ENCODE data around the gene DCAF15.

The DCAF15 gene

DNA sequence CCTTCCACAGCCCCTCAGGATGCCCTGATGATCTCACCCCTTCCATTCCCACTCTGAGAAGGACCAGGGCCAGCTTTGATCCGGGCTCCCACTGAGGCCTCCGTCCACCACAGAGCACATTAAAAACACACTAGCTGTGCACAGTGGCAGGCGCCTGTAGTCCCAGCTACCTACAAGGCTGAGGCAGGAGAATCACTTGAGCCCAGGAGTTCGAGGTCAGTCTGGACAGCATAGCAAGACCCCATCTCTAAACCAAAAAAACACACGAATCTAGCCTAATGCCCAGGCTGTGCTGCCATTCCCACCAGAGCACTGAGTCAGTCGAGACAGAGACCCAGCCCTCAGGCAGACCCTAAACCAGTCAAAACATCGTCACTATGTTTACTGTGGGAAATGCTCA, 39.7 kb downstream of the DCAF15 start:
- H3K4me3 ChIP-seq (ENCODE audit: low read depth in 1 of 2, low read length in 2 of 2) = no peak overlapping the region
- H3K27ac ChIP-seq (ENCODE audit: low read depth, low read length) = no peak overlapping the region
- H3K27me3 ChIP-seq (ENCODE audit: control insufficient read depth in 1 of 2, insufficient read depth in 2 of 2, low read length in 2 of 2) = no peaks in the 10 kb centered on the region
- H3K4me1 ChIP-seq (ENCODE audit: control insufficient read depth in 1 of 2, insufficient read depth in 2 of 2, low read length in 2 of 2) = peaks cover 7 to 13% of the 10 kb centered on the region in 2 donors
- peaks cover 0 to 27% of the 10 kb centered on the region in 2 donors for H3K36me3 ChIP-seq (ENCODE audit: control insufficient read depth in 1 of 2, insufficient read depth in 2 of 2, low read length in 2 of 2)
- no peak overlapping the region for H3K9ac ChIP-seq (ENCODE audit: low read depth in 1 of 2, low read length in 2 of 2)
- no peaks in the 10 kb centered on the region for H3K9me3 ChIP-seq (ENCODE audit: control insufficient read depth in 1 of 2, low read length in 2 of 2)

DNA sequence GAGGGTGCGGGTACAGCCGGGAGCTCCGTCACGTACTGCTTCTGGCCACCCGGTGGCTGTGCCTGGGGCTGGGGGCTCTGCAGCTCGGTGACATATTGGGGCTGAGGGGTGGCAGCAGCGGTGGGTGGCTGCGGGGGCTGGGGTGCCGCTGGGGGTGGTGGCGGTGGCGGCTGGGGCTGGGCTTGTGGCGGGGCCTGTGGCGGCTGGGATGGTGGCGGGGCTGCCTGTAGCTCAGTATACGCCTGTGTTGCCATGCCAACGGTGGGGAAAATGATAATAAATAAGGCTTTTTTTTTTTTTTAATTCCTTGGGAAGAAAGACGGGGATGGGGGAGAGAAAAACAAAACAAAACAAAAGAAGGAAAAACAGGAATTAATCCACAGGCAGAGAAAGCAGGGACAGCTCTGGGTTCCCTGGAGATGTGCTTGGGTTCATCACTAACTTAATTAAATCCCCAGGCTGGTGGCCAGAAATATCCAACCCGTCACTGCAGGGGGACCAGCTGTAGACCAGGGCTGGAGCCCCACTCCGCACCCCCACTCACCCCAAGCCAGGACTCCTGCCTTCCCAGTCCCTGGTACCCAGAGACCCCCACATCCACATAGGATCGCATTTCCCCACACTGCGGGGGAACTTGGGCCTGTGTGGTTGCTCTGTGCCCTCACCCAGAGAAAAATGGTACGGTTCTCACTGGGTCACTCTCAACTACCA, 41.4 kb downstream of the DCAF15 start:
- no peaks in the 10 kb centered on the region for H3K27me3 ChIP-seq (ENCODE audit: control insufficient read depth in 1 of 2, insufficient read depth in 2 of 2, low read length in 2 of 2)
- no peak overlapping the region for H3K4me3 ChIP-seq (ENCODE audit: low read depth in 1 of 2, low read length in 2 of 2)
- peaks cover 0 to 28% of the 10 kb centered on the region in 2 donors for H3K36me3 ChIP-seq (ENCODE audit: control insufficient read depth in 1 of 2, insufficient read depth in 2 of 2, low read length in 2 of 2)
- H3K4me1 ChIP-seq (ENCODE audit: control insufficient read depth in 1 of 2, insufficient read depth in 2 of 2, low read length in 2 of 2) = peaks cover 0 to 4% of the 10 kb centered on the region in 2 donors
- no peak overlapping the region for H3K27ac ChIP-seq (ENCODE audit: low read depth, low read length)
- no peaks in the 10 kb centered on the region for H3K9me3 ChIP-seq (ENCODE audit: control insufficient read depth in 1 of 2, low read length in 2 of 2)
- no peak overlapping the region for H3K9ac ChIP-seq (ENCODE audit: low read depth in 1 of 2, low read length in 2 of 2)

DNA sequence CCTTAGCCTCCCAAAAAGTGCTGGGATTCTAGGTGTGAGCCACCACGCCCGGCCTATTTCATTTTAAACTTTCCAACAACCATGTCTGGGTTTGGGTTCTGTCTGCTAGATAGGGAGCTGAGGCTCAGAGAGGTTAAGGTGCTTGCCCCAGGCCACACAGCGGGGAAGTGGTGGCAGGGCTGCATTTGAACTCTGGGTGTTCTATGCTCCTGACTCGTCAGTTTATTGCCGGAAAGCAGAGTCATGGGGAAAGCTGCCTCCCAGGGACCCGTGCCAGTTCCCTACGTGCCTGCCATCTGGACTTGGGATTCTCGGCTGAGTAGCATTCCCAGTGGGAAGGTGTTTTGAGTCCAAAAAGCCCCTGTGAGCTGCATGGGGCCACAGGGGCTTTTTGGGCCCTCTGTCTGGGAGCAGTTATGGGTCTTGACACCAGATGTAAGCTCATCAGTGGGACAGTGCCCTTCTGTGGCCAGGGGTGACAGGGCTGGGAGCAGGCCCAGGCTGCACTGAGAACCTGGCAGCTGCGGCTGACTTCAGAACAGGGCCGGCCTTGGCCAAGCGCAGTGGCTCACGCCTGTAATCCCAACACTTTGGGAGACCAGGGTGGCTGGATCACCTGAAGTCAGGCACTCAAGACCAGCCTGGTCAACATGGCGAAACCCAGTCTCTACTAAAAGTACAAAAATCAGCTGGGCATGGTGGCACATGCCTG, 42.9 kb downstream of the DCAF15 start:
- Histone ChIP-seq H3K27me3 (ENCODE audit: control insufficient read depth in 1 of 2, insufficient read depth in 2 of 2, low read length in 2 of 2) (no peaks in the 10 kb centered on the region), H3K4me1 (ENCODE audit: control insufficient read depth in 1 of 2, insufficient read depth in 2 of 2, low read length in 2 of 2) (peaks cover 0 to 4% of the 10 kb centered on the region in 2 donors), H3K36me3 (ENCODE audit: control insufficient read depth in 1 of 2, insufficient read depth in 2 of 2, low read length in 2 of 2) (peaks cover 4 to 33% of the 10 kb centered on the region in 2 donors), H3K4me3 (ENCODE audit: low read depth in 1 of 2, low read length in 2 of 2) (no peak overlapping the region), H3K9me3 (ENCODE audit: control insufficient read depth in 1 of 2, low read length in 2 of 2) (peaks cover 0 to 5% of the 10 kb centered on the region in 2 donors), H3K27ac (ENCODE audit: low read depth, low read length) (no peak overlapping the region), H3K9ac (ENCODE audit: low read depth in 1 of 2, low read length in 2 of 2) (no peak overlapping the region)

DNA sequence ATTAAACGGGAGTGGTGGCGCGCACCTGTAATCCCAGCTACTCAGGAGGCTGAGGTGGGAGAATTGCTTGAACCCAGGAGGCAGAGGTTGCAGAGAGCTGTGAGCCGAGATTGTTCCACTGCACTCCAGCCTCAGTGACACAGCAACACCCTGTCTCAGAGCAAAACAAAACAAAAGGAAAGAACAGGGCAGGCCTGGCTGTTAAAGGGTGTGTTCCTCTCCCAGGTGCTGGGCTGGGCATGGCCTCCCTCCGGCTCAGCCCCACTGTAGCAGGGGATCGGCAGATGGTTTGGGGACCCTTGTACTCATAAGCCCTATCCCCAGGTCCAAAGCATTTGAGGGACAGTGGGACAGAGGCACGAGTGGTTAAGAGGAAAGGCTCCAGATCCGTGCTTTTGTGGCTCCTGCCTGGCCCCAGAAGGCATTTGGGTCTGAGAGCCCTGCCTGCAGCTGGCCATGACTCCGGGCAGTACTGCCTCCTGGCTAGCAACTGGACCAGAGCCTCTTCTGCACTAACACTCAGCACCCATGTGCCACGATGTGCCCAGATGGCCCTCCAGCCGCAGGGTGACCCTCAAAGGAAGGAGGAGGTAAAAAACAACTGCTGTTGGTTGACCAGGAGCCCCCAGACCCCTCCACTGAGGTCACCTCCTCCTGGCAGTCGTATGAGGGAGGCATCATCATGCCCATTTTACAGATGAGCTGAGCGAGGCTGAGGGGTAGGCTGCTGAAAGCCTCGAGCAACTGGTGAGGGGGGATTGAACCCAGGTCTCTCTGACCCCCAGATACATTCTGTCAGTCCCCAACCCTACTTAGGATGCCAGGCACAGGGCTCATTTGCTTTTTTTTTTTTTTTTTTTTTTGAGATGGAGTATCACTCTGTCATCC, 43.8 kb downstream of the DCAF15 start:
- no peaks in the 10 kb centered on the region for H3K27me3 ChIP-seq (ENCODE audit: control insufficient read depth in 1 of 2, insufficient read depth in 2 of 2, low read length in 2 of 2)
- H3K9me3 ChIP-seq (ENCODE audit: control insufficient read depth in 1 of 2, low read length in 2 of 2) = peaks cover 0 to 5% of the 10 kb centered on the region in 2 donors
- peaks cover 4 to 28% of the 10 kb centered on the region in 2 donors for H3K36me3 ChIP-seq (ENCODE audit: control insufficient read depth in 1 of 2, insufficient read depth in 2 of 2, low read length in 2 of 2)
- no peak overlapping the region for H3K9ac ChIP-seq (ENCODE audit: low read depth in 1 of 2, low read length in 2 of 2)
- H3K4me1 ChIP-seq (ENCODE audit: control insufficient read depth in 1 of 2, insufficient read depth in 2 of 2, low read length in 2 of 2) = peaks cover 0 to 4% of the 10 kb centered on the region in 2 donors
- H3K27ac ChIP-seq (ENCODE audit: low read depth, low read length) = no peak overlapping the region
- H3K4me3 ChIP-seq (ENCODE audit: low read depth in 1 of 2, low read length in 2 of 2) = no peak overlapping the region

DNA sequence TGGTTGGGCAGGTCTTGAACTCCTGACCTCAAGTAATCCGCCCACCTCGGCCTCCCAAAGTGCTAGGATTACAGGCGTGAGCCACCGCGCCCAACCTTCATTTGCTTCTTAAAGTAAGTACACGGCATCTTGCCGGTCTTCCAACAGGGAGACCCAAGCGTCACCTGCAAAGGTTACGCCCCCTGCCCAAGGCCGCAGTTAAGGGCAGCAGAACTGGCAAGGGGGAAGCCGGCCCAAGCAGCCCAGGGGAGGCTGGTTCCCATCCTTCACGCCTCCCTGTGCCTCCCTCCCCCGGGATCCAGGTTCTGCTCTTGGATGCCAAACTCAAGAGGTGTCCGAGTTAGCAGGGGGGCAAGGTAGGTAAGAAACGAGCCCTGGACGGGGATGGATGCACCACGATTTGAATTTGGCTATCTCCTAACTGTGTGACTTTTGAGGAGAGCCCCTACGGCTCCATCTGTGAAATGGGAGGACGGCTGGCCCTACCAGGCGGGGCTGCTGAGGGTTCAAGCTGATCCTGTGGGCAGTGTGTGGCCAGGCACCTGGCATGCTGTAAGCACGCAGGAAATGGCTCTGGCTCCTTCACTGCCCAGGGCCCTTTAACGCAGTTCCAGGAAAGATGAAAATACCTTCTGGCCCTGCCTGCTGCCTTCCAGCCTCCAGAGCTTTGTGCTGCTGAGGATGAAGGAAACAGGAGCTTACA, 44.8 kb downstream of the DCAF15 start:
- H3K9ac ChIP-seq (ENCODE audit: low read depth in 1 of 2, low read length in 2 of 2) = no peak overlapping the region
- no peak overlapping the region for H3K27ac ChIP-seq (ENCODE audit: low read depth, low read length)
- peaks cover 0 to 4% of the 10 kb centered on the region in 2 donors for H3K4me1 ChIP-seq (ENCODE audit: control insufficient read depth in 1 of 2, insufficient read depth in 2 of 2, low read length in 2 of 2)
- no peaks in the 10 kb centered on the region for H3K27me3 ChIP-seq (ENCODE audit: control insufficient read depth in 1 of 2, insufficient read depth in 2 of 2, low read length in 2 of 2)
- peaks cover 4 to 24% of the 10 kb centered on the region in 2 donors for H3K36me3 ChIP-seq (ENCODE audit: control insufficient read depth in 1 of 2, insufficient read depth in 2 of 2, low read length in 2 of 2)
- no peak overlapping the region for H3K4me3 ChIP-seq (ENCODE audit: low read depth in 1 of 2, low read length in 2 of 2)
- H3K9me3 ChIP-seq (ENCODE audit: control insufficient read depth in 1 of 2, low read length in 2 of 2) = peaks cover 0 to 5% of the 10 kb centered on the region in 2 donors

DNA sequence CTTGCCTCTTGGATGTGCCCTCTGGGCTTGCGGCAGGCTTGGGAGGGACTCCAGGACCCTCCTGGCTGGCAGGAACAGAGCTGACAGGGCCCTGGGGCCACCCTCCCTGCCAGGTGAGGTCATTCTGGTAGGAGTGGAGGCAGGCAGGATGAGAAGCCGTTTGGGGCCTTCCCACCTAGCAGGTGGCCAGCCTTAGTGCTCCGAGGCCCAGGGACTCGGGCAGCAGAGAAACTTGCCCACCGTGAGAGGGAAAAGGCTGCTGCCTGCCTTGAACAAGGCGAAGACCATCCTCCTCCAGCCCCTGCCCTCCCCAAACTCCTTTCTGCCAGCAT, 45.3 kb downstream of the DCAF15 start:
- Histone ChIP-seq H3K4me3 (ENCODE audit: low read depth in 1 of 2, low read length in 2 of 2) (no peak overlapping the region), H3K4me1 (ENCODE audit: control insufficient read depth in 1 of 2, insufficient read depth in 2 of 2, low read length in 2 of 2) (peaks cover 2 to 9% of the 10 kb centered on the region in 2 donors), H3K36me3 (ENCODE audit: control insufficient read depth in 1 of 2, insufficient read depth in 2 of 2, low read length in 2 of 2) (peaks cover 4 to 19% of the 10 kb centered on the region in 2 donors), H3K27me3 (ENCODE audit: control insufficient read depth in 1 of 2, insufficient read depth in 2 of 2, low read length in 2 of 2) (no peaks in the 10 kb centered on the region), H3K27ac (ENCODE audit: low read depth, low read length) (no peak overlapping the region), H3K9ac (ENCODE audit: low read depth in 1 of 2, low read length in 2 of 2) (no peak overlapping the region), H3K9me3 (ENCODE audit: control insufficient read depth in 1 of 2, low read length in 2 of 2) (peaks cover 0 to 5% of the 10 kb centered on the region in 2 donors)

DNA sequence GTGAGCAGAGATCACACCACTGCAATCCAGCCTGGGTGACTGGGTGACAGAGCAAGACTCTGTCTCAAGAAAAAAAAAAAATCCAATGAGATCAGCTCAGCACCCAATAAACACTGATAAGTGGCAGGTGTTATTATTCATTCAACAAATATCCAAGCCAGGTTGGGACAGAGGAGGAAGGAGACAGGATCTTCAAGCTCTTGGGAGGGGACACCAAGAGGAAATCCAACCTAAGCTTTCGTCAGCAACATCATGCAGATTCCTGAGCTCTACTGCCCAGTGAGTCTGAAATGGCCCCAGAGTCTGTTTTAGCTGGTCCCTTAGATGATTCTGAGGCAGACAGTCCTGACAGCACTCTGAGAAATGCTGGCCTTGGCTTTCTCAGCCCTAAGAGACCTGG, 46.1 kb downstream of the DCAF15 start:
- H3K9me3 ChIP-seq (ENCODE audit: control insufficient read depth in 1 of 2, low read length in 2 of 2) = peaks cover 0 to 5% of the 10 kb centered on the region in 2 donors
- no peak overlapping the region for H3K9ac ChIP-seq (ENCODE audit: low read depth in 1 of 2, low read length in 2 of 2)
- no peak overlapping the region for H3K27ac ChIP-seq (ENCODE audit: low read depth, low read length)
- H3K27me3 ChIP-seq (ENCODE audit: control insufficient read depth in 1 of 2, insufficient read depth in 2 of 2, low read length in 2 of 2) = no peaks in the 10 kb centered on the region
- peaks cover 4 to 14% of the 10 kb centered on the region in 2 donors for H3K36me3 ChIP-seq (ENCODE audit: control insufficient read depth in 1 of 2, insufficient read depth in 2 of 2, low read length in 2 of 2)
- H3K4me3 ChIP-seq (ENCODE audit: low read depth in 1 of 2, low read length in 2 of 2) = no peak overlapping the region
- peaks cover 5 to 17% of the 10 kb centered on the region in 2 donors for H3K4me1 ChIP-seq (ENCODE audit: control insufficient read depth in 1 of 2, insufficient read depth in 2 of 2, low read length in 2 of 2)

DNA sequence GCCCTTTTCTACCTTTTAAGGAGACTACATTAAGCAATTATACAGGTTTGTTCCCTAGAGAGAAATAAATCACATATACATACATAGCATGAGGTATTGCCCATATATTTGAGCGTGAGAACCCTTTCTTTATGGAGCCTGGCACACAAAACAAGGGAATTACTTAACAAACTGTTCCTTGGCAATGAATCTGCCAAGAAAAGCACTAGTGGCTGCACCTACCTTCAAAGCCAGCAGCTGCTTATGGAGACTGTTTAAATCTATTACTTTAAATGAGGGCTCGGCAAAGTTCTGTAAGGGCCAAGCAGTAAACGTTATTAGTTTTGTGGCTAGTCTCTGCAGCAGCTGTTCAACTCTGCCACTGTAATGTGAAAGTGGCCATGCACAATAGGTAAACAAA, 46.8 kb downstream of the DCAF15 start:
- H3K4me3 ChIP-seq (ENCODE audit: low read depth in 1 of 2, low read length in 2 of 2) = no peak overlapping the region
- H3K4me1 ChIP-seq (ENCODE audit: control insufficient read depth in 1 of 2, insufficient read depth in 2 of 2, low read length in 2 of 2) = peaks cover 8 to 22% of the 10 kb centered on the region in 2 donors
- H3K9me3 ChIP-seq (ENCODE audit: control insufficient read depth in 1 of 2, low read length in 2 of 2) = peaks cover 0 to 5% of the 10 kb centered on the region in 2 donors

DNA sequence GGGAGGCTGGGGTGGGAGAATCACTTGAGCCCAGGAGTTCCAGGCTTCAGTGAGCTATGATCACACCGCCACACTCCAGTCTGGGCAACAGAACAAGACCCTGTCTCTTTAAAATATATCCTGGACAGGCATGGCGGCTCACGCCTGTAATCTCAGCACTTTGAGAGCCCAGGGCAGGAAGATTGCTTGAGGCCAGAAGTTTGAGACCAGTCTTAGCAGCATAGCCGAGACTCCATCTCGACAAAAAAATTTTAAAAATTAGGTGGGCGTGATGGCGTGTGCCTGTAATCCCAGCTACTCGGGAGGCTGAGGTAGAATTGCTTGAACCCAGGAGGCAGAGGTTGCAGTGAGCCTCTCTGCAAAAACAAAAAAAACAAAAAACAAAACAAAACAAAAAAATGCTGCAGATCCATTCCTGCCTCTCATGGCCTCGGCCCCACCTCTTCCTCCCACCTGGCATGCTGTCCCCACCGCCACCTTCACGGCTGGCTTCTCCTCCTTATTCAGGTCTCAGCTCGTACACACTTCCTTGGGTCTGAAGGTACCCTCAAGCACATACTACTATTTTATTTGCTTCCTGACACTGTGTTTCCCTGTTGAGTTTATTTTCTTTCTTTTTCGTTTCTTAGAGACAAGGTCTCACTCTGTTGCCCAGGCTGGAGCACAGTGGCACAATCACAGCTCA, 48.5 kb downstream of the DCAF15 start:
- H3K36me3 ChIP-seq (ENCODE audit: control insufficient read depth in 1 of 2, insufficient read depth in 2 of 2, low read length in 2 of 2) = peaks cover 4 to 14% of the 10 kb centered on the region in 2 donors
- peaks cover 0 to 5% of the 10 kb centered on the region in 2 donors for H3K9me3 ChIP-seq (ENCODE audit: control insufficient read depth in 1 of 2, low read length in 2 of 2)
- H3K4me1 ChIP-seq (ENCODE audit: control insufficient read depth in 1 of 2, insufficient read depth in 2 of 2, low read length in 2 of 2) = peaks cover 21 to 30% of the 10 kb centered on the region in 2 donors
- no peak overlapping the region for H3K27ac ChIP-seq (ENCODE audit: low read depth, low read length)
- H3K27me3 ChIP-seq (ENCODE audit: control insufficient read depth in 1 of 2, insufficient read depth in 2 of 2, low read length in 2 of 2) = no peaks in the 10 kb centered on the region
- no peak overlapping the region for H3K9ac ChIP-seq (ENCODE audit: low read depth in 1 of 2, low read length in 2 of 2)
- no peak overlapping the region for H3K4me3 ChIP-seq (ENCODE audit: low read depth in 1 of 2, low read length in 2 of 2)

More for the DNA sequence above, 46.8 kb downstream of the DCAF15 start:
- Histone ChIP-seq H3K9ac (ENCODE audit: low read depth in 1 of 2, low read length in 2 of 2) (no peak overlapping the region), H3K27ac (ENCODE audit: low read depth, low read length) (no peak overlapping the region), H3K27me3 (ENCODE audit: control insufficient read depth in 1 of 2, insufficient read depth in 2 of 2, low read length in 2 of 2) (no peaks in the 10 kb centered on the region), H3K36me3 (ENCODE audit: control insufficient read depth in 1 of 2, insufficient read depth in 2 of 2, low read length in 2 of 2) (peaks cover 4 to 14% of the 10 kb centered on the region in 2 donors)
